HCT116 (cell line): ENCODE results near the gene DMBT1. TPM values are rescaled to one million over a fixed set of nuclear protein-coding genes. Genes with fewer than 3 reads are reported as not detected.

Source experiments
- ATAC-seq: fragments of 200-7000 bp; cut with Tn5 transposase; 2 replicates; pipeline ENCODE4 v1.9.1; 2020; ENCODE audit warnings: mild to moderate bottlenecking, moderate library complexity
- BruUV-seq: library from RNA; stranded (reverse); fragments of 400-500 nt; replicated peaks from 2 replicates; lab custom pipeline; 2021; lab: Mats Ljungman, UMichigan
- CTCF ChIA-PET: fragments of 300-600 bp; sonication (Branson Sonifier 250); formaldehyde crosslinking; loops from one replicate; lab custom pipeline; 2021; ENCODE audit warnings: antibody characterized with exemption; lab: Charles Lee
- POLR2A ChIA-PET: fragments of 300-600, 350-600 bp; sonication (Branson Sonifier 250); formaldehyde crosslinking; loops from one replicate; lab custom pipeline; 2021; ENCODE audit warnings: antibody characterized with exemption; lab: Charles Lee
- RAD21 ChIA-PET, 2 experiments: fragments of 300-600 bp; sonication (Branson Sonifier 250); formaldehyde crosslinking; loops; one replicate each; lab custom pipeline; 2023; ENCODE audit warnings: low total read pairs in 2 of 2; ENCODE audit not compliant: uncharacterized antibody in 2 of 2, unreplicated experiment in 2 of 2, low non-redundant PET in 1 of 2; lab: Charles Lee
- DNase-seq: peaks from one replicate; pipeline ENCODE4 v3.0.0-alpha.2; 2010; ENCODE audit warnings: low read depth, low spot score
- H2AFZ ChIP-seq: fragments of 200-600 bp; shearing (Covaris generic), sonication (generic); 2 replicates; pipeline ENCODE4 v1.6.1; 2017; ENCODE audit warnings: low read depth, mixed run types, mixed read lengths, antibody characterized with exemption, low read length; ENCODE audit not compliant: poor library complexity, severe bottlenecking
- H3K27ac ChIP-seq: 2 replicates; pipeline ENCODE4 v1.5.1; 2012; ENCODE audit warnings: low read depth, low read length
- H3K27me3 ChIP-seq: fragments of 200-600 bp; sonication (generic); 2 replicates; pipeline ENCODE4 v1.6.1; 2016; ENCODE audit warnings: mixed run types, low read length, mixed read lengths; ENCODE audit not compliant: insufficient read depth
- H3K36me3 ChIP-seq, 2 experiments: fragments of 200-500 bp in 1 of 2; fragments of 200-600 bp in 1 of 2; sonication (Bioruptor generic) in 1 of 2; sonication (generic) in 1 of 2; 2 replicates each; pipeline versions ENCODE4 v1.5.1 to v1.6.1; 2014 to 2016; ENCODE audit warnings: low read length in 2 of 2, inconsistent platforms in 1 of 2, mixed read lengths in 1 of 2, mixed run types in 1 of 2; ENCODE audit not compliant: insufficient read depth in 2 of 2, control insufficient read depth in 1 of 2
- H3K4me1 ChIP-seq, 2 experiments: fragments of 200-600 bp in 1 of 2; sonication (generic) in 1 of 2; 2 replicates each; pipeline versions ENCODE4 v1.5.1 to v1.6.1; 2012 to 2017; ENCODE audit warnings: low read length in 2 of 2, inconsistent platforms in 1 of 2, mild to moderate bottlenecking in 1 of 2, mixed read lengths in 1 of 2, mixed run types in 1 of 2, moderate library complexity in 1 of 2; ENCODE audit not compliant: insufficient read depth in 2 of 2, control insufficient read depth in 1 of 2
- H3K4me2 ChIP-seq: fragments of 200-600 bp; sonication (generic); 2 replicates; pipeline ENCODE4 v1.6.1; 2017; ENCODE audit warnings: mixed run types, low read length, mixed read lengths
- H3K4me3 ChIP-seq, 2 experiments: fragments of 200-600 bp in 1 of 2; sonication (generic) in 1 of 2; replicated peaks in 1 of 2; 2 replicates each; pipeline ENCODE4 v1.5.1; 2011 to 2016; ENCODE audit warnings: low read length in 2 of 2, control low read depth in 1 of 2, low read depth in 1 of 2, mild to moderate bottlenecking in 1 of 2, mixed read lengths in 1 of 2, mixed run types in 1 of 2
- H3K79me2 ChIP-seq: fragments of 200-600 bp; sonication (generic); 2 replicates; pipeline ENCODE4 v1.6.1; 2017; ENCODE audit warnings: mild to moderate bottlenecking, mixed run types, low read length, moderate library complexity, mixed read lengths; ENCODE audit not compliant: insufficient read depth
- H3K9ac ChIP-seq: fragments of 200-600 bp; sonication (generic); 2 replicates; pipeline ENCODE4 v1.6.1; 2016; ENCODE audit warnings: low read length, mixed read lengths
- H3K9me2 ChIP-seq: fragments of 200-600 bp; sonication (generic), shearing (Covaris generic); 2 replicates; pipeline ENCODE4 v1.6.1; 2017; ENCODE audit warnings: mixed run types, mild to moderate bottlenecking, moderate library complexity; ENCODE audit not compliant: insufficient read depth
- H3K9me3 ChIP-seq, 2 experiments: fragments of 200-500 bp in 1 of 2; fragments of 200-600 bp in 1 of 2; sonication (Bioruptor generic) in 1 of 2; sonication (generic) in 1 of 2; 2 replicates each; pipeline ENCODE4 v1.6.1; 2014 to 2017; ENCODE audit warnings: low read length in 2 of 2, mixed read lengths in 2 of 2, inconsistent platforms in 1 of 2, low read depth in 1 of 2, mild to moderate bottlenecking in 1 of 2, mixed run types in 1 of 2, moderate library complexity in 1 of 2; ENCODE audit not compliant: control insufficient read depth in 1 of 2, insufficient read depth in 1 of 2
- H4K20me1 ChIP-seq: fragments of 200-600 bp; sonication (generic), shearing (Covaris generic); 2 replicates; pipeline ENCODE4 v1.6.1; 2017; ENCODE audit warnings: mixed run types, mild to moderate bottlenecking, moderate library complexity; ENCODE audit not compliant: insufficient read depth
- EGR1 ChIP-seq: IDR thresholded peaks from 2 replicates; pipeline ENCODE4 v1.6.1; 2012; ENCODE audit warnings: low read depth
- ELF1 ChIP-seq: IDR thresholded peaks from 2 replicates; pipeline ENCODE4 v1.6.1; 2012; ENCODE audit warnings: low read depth, borderline replicate concordance
- EZH2 ChIP-seq: fragments of 200-600 bp; sonication (generic); IDR thresholded peaks from 2 replicates; pipeline ENCODE4 v1.6.1; 2017; ENCODE audit warnings: antibody characterized with exemption, mixed run types
- EZH2phosphoT487 ChIP-seq: fragments of 200-600 bp; IDR thresholded peaks from 2 replicates; pipeline ENCODE4 v1.6.1; 2018; ENCODE audit warnings: antibody characterized with exemption, borderline replicate concordance
- FOSL1 ChIP-seq: IDR thresholded peaks from 2 replicates; pipeline ENCODE4 v1.6.1; 2012; ENCODE audit warnings: low read depth
- JUND ChIP-seq: IDR thresholded peaks from 2 replicates; pipeline ENCODE4 v1.6.1; 2012
- POLR2A ChIP-seq: IDR thresholded peaks from 2 replicates; pipeline ENCODE4 v1.7.0; 2011; ENCODE audit warnings: borderline replicate concordance; ENCODE audit not compliant: insufficient read depth, insufficient read length; ENCODE audit errors: extremely low read depth
- RAD21 ChIP-seq: IDR thresholded peaks from 2 replicates; pipeline ENCODE4 v1.6.1; 2012; ENCODE audit warnings: low read depth, mild to moderate bottlenecking
- SIN3A ChIP-seq: IDR thresholded peaks from 2 replicates; pipeline ENCODE4 v1.6.1; 2012; ENCODE audit warnings: low read depth
- SP1 ChIP-seq: IDR thresholded peaks from 2 replicates; pipeline ENCODE4 v1.6.1; 2012; ENCODE audit warnings: low read depth
- YY1 ChIP-seq: IDR thresholded peaks from 2 replicates; pipeline ENCODE4 v1.6.1; 2011; ENCODE audit warnings: low read length, low read depth, moderate library complexity, mild to moderate bottlenecking; ENCODE audit not compliant: insufficient replicate concordance; ENCODE audit errors: extremely low read depth
- ZFX ChIP-seq: fragments of 450-650 bp; IDR thresholded peaks from 2 replicates; pipeline ENCODE4 v1.6.1; 2017
- intact Hi-C: fragments of 100-400 bp; cut with micrococcal nuclease; formaldehyde crosslinking; loops from 2 replicates; pipeline ENCODE4 v1.10.0; 2022
- total RNA-seq: library from RNA; stranded (reverse); gene quantifications from one replicate; pipeline ENCODE4 v1.2.1, GENCODE V29; 2021; ENCODE audit not compliant: unreplicated experiment
- TF ChIP-seq, protein P1 (sequence below): IDR thresholded peaks from 2 replicates; pipeline ENCODE4 v1.6.1; 2011; ENCODE audit warnings: mild to moderate bottlenecking, low read length, moderate library complexity; ENCODE audit not compliant: insufficient replicate concordance; ENCODE audit errors: extremely low read depth
- TF ChIP-seq, protein P2 (sequence below): IDR thresholded peaks from 2 replicates; pipeline ENCODE4 v1.6.1; 2012
- TF ChIP-seq, protein P3 (sequence below): IDR thresholded peaks from 2 replicates; pipeline ENCODE4 v1.6.1; 2012
- TF ChIP-seq, protein P4 (sequence below), 3 experiments: fragments of 200-600 bp in 1 of 3; sonication (generic) in 1 of 3; IDR thresholded peaks in 2 of 3; conservative IDR thresholded peaks in 1 of 3; 2 replicates each; pipeline ENCODE4 v1.5.1; 2012 to 2017; ENCODE audit warnings: low read depth in 2 of 3, low read length in 2 of 3, antibody characterized with exemption in 1 of 3, borderline replicate concordance in 1 of 3, control low read depth in 1 of 3, mild to moderate bottlenecking in 1 of 3, mixed read lengths in 1 of 3, mixed run types in 1 of 3, moderate library complexity in 1 of 3; ENCODE audit not compliant: insufficient read depth in 1 of 3

DMBT1 gene
- total RNA-seq, 1 experiment from 2014 or later = 0.17 TPM

DNA sequence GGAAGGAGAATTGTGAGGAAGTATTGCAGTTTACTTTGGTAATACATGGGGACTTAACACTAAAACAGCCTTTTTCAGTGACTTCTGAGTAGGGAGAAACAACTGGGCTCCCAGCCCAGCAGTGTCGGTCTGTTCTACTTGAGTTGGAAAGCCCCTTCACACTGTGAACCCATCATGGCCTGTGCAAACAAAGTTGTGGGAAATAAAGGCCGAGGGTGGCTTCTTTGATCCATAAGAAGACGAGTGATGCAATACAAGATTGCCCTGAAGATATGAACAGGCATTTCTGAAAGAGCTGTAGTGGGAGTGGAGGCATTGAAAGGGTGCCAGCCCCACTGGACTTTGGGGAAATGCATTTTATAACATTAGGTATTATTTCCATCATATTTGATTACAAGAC, 110.8 kb downstream of the DMBT1 start:
- Histone ChIP-seq H4K20me1 (no peaks in the 10 kb centered on the region), H2AFZ (no peak overlapping the region), H3K27ac (no peak overlapping the region), H3K79me2 (no peaks in the 10 kb centered on the region), H3K9ac (no peak overlapping the region), H3K36me3 (no peaks in the 10 kb centered on the region), H3K4me3 (no peak overlapping the region), H3K9me2 (no peaks in the 10 kb centered on the region), H3K27me3 (peaks cover 91% of the 10 kb centered on the region), H3K9me3 (no peaks in the 10 kb centered on the region), H3K4me1 (no peaks in the 10 kb centered on the region), H3K4me2 (no peak overlapping the region)
- no peak for ATAC-seq
- intact Hi-C loops = no loop called here
- CTCF ChIA-PET = no interaction called here
- POLR2A ChIA-PET = no interaction called here
- RAD21 ChIA-PET = no interaction called here
- no peak for DNase-seq
- no peak for TF ChIP-seq ZFX
- no peak for TF ChIP-seq RAD21
- TF ChIP-seq SIN3A = no peak
- no peak for TF ChIP-seq EGR1
- TF ChIP-seq YY1 = no peak
- TF ChIP-seq, protein P1, sequence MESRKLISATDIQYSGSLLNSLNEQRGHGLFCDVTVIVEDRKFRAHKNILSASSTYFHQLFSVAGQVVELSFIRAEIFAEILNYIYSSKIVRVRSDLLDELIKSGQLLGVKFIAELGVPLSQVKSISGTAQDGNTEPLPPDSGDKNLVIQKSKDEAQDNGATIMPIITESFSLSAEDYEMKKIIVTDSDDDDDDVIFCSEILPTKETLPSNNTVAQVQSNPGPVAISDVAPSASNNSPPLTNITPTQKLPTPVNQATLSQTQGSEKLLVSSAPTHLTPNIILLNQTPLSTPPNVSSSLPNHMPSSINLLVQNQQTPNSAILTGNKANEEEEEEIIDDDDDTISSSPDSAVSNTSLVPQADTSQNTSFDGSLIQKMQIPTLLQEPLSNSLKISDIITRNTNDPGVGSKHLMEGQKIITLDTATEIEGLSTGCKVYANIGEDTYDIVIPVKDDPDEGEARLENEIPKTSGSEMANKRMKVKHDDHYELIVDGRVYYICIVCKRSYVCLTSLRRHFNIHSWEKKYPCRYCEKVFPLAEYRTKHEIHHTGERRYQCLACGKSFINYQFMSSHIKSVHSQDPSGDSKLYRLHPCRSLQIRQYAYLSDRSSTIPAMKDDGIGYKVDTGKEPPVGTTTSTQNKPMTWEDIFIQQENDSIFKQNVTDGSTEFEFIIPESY = no peak
- no peak for TF ChIP-seq POLR2A
- TF ChIP-seq SP1 = no peak
- TF ChIP-seq, protein P2, sequence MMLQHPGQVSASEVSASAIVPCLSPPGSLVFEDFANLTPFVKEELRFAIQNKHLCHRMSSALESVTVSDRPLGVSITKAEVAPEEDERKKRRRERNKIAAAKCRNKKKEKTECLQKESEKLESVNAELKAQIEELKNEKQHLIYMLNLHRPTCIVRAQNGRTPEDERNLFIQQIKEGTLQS = no peak
- TF ChIP-seq EZH2phosphoT487 = no peak
- no peak for TF ChIP-seq JUND
- TF ChIP-seq, protein P3, sequence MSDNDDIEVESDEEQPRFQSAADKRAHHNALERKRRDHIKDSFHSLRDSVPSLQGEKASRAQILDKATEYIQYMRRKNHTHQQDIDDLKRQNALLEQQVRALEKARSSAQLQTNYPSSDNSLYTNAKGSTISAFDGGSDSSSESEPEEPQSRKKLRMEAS = no peak
- TF ChIP-seq EZH2 = no peak
- TF ChIP-seq, protein P4, sequence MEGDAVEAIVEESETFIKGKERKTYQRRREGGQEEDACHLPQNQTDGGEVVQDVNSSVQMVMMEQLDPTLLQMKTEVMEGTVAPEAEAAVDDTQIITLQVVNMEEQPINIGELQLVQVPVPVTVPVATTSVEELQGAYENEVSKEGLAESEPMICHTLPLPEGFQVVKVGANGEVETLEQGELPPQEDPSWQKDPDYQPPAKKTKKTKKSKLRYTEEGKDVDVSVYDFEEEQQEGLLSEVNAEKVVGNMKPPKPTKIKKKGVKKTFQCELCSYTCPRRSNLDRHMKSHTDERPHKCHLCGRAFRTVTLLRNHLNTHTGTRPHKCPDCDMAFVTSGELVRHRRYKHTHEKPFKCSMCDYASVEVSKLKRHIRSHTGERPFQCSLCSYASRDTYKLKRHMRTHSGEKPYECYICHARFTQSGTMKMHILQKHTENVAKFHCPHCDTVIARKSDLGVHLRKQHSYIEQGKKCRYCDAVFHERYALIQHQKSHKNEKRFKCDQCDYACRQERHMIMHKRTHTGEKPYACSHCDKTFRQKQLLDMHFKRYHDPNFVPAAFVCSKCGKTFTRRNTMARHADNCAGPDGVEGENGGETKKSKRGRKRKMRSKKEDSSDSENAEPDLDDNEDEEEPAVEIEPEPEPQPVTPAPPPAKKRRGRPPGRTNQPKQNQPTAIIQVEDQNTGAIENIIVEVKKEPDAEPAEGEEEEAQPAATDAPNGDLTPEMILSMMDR (IDR thresholded peaks at IDR 0.05 in 2 of 3, conservative IDR thresholded peaks at IDR 0.05 in 1 of 3; ENCODE audit: borderline replicate concordance in 1 of 3, insufficient read depth in 1 of 3, low read depth in 2 of 3, low read length in 2 of 3) = no peak
- no peak for TF ChIP-seq ELF1
- no peak for TF ChIP-seq FOSL1
- BruUV-seq = no TSS peak
